ENCODE data around the gene GASK1A. TPM values are rescaled to one million over a fixed set of nuclear protein-coding genes. Genes with fewer than 3 reads are reported as not detected.

Gene GASK1A
- total and polyA plus RNA-seq, 2 experiments from 2014 or later = 2.6 to 11.1 TPM

DNA sequence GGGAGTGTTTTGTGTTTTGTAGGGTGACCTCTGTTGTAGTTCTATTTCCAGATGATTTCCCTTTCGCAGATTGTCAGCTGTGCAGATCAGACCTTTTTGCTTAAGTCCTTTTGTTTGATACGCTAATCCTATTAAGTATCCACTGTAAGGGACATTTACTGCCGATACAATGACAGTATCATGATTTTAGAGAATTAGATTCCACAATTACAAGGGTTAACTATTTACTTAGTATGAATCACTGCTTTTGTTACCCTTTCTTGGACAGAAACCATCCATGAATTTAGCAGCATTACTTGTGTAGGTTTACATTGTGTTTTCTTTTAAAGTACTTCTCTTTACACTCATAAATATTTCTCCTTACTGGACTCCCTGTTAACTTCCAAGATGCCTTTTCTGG is 41.8 kb upstream of the GASK1A start:
- no peaks in the 10 kb centered on the region for H3K9me3 Mint-ChIP-seq
- no peak overlapping the region for H3K27ac ChIP-seq (ENCODE audit: low read depth)
- no peaks in the 10 kb centered on the region for H3F3A ChIP-seq (replicated peaks; ENCODE audit: low read depth)
- H3K36me3 ChIP-seq (ENCODE audit: insufficient read depth) = no peaks in the 10 kb centered on the region
- H3K79me2 ChIP-seq (replicated peaks; ENCODE audit: insufficient read depth) = no peaks in the 10 kb centered on the region
- H3K4me3 ChIP-seq = no peak overlapping the region
- H3K27me3 Mint-ChIP-seq (ENCODE audit: insufficient read depth, low read depth, poor library complexity) = peaks cover 3% of the 10 kb centered on the region
- H3K4me1 ChIP-seq (ENCODE audit: insufficient read depth) = no peaks in the 10 kb centered on the region
- no peaks in the 10 kb centered on the region for H3K27me3 ChIP-seq (ENCODE audit: insufficient read depth)
- no peak for ATAC-seq
- H2AFZ ChIP-seq = no peak overlapping the region
- no peak for DNase-seq (ENCODE audit: low spot score)
- no peaks in the 10 kb centered on the region for H4K20me1 ChIP-seq (replicated peaks; ENCODE audit: insufficient read depth)
- no peaks in the 10 kb centered on the region for H3K36me3 Mint-ChIP-seq (ENCODE audit: low read depth)
- no peak for TF ChIP-seq ZNF331 (CRISPR knock-in tag; IDR thresholded peaks at IDR 0.05; ENCODE audit: low read depth)
- H3K4me3 Mint-ChIP-seq = no peak overlapping the region
- H3K9me2 ChIP-seq (ENCODE audit: insufficient read depth) = no peaks in the 10 kb centered on the region
- no peak overlapping the region for H3K4me2 ChIP-seq
- no peaks in the 10 kb centered on the region; the same call in 2 of the 3 replicates for H3K4me1 Mint-ChIP-seq
- H3K27ac Mint-ChIP-seq = no peak overlapping the region

DNA sequence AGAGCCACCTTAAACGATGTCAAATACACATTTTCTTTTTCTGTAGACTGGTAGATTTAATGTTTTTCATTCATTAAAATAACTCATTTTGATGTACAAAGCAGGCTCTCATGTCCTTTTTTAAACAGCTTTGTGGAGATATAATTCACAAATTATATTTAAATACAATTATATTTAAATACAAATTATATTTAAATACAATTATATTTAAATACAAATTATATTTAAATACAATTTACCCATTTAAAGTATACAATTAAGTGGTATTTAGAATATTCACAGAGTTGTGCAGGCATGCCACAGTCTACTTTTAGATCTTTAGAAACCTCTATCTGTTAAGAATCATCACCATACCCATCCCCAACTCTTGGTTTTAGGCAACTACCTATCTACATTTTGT is 36.4 kb upstream of the GASK1A start:
- DNase-seq (ENCODE audit: low spot score) (no peak), ATAC-seq (no peak)
- H3K36me3 Mint-ChIP-seq (ENCODE audit: low read depth) = no peaks in the 10 kb centered on the region
- no peaks in the 10 kb centered on the region for H3K9me2 ChIP-seq (ENCODE audit: insufficient read depth)
- H3K36me3 ChIP-seq (ENCODE audit: insufficient read depth) = no peaks in the 10 kb centered on the region
- no peaks in the 10 kb centered on the region for H3K27me3 Mint-ChIP-seq (ENCODE audit: insufficient read depth, low read depth, poor library complexity)
- no peaks in the 10 kb centered on the region for H3K27me3 ChIP-seq (ENCODE audit: insufficient read depth)
- H2AFZ ChIP-seq = no peak overlapping the region
- no peak overlapping the region for H3K4me3 Mint-ChIP-seq
- H4K20me1 ChIP-seq (replicated peaks; ENCODE audit: insufficient read depth) = no peaks in the 10 kb centered on the region
- no peak overlapping the region for H3K4me2 ChIP-seq
- no peak overlapping the region for H3K27ac ChIP-seq (ENCODE audit: low read depth)
- TF ChIP-seq JUNB (IDR thresholded peaks at IDR 0.05; ENCODE audit: unreplicated experiment) (no peak), NANOG (IDR thresholded peaks at IDR 0.05; ENCODE audit: borderline replicate concordance) (no peak), EZH2phosphoT487 (IDR thresholded peaks at IDR 0.05; ENCODE audit: unreplicated experiment) (no peak), EZH2 (IDR thresholded peaks at IDR 0.05; ENCODE audit: low read depth, unreplicated experiment) (no peak)
- TF ChIP-seq, protein P1, sequence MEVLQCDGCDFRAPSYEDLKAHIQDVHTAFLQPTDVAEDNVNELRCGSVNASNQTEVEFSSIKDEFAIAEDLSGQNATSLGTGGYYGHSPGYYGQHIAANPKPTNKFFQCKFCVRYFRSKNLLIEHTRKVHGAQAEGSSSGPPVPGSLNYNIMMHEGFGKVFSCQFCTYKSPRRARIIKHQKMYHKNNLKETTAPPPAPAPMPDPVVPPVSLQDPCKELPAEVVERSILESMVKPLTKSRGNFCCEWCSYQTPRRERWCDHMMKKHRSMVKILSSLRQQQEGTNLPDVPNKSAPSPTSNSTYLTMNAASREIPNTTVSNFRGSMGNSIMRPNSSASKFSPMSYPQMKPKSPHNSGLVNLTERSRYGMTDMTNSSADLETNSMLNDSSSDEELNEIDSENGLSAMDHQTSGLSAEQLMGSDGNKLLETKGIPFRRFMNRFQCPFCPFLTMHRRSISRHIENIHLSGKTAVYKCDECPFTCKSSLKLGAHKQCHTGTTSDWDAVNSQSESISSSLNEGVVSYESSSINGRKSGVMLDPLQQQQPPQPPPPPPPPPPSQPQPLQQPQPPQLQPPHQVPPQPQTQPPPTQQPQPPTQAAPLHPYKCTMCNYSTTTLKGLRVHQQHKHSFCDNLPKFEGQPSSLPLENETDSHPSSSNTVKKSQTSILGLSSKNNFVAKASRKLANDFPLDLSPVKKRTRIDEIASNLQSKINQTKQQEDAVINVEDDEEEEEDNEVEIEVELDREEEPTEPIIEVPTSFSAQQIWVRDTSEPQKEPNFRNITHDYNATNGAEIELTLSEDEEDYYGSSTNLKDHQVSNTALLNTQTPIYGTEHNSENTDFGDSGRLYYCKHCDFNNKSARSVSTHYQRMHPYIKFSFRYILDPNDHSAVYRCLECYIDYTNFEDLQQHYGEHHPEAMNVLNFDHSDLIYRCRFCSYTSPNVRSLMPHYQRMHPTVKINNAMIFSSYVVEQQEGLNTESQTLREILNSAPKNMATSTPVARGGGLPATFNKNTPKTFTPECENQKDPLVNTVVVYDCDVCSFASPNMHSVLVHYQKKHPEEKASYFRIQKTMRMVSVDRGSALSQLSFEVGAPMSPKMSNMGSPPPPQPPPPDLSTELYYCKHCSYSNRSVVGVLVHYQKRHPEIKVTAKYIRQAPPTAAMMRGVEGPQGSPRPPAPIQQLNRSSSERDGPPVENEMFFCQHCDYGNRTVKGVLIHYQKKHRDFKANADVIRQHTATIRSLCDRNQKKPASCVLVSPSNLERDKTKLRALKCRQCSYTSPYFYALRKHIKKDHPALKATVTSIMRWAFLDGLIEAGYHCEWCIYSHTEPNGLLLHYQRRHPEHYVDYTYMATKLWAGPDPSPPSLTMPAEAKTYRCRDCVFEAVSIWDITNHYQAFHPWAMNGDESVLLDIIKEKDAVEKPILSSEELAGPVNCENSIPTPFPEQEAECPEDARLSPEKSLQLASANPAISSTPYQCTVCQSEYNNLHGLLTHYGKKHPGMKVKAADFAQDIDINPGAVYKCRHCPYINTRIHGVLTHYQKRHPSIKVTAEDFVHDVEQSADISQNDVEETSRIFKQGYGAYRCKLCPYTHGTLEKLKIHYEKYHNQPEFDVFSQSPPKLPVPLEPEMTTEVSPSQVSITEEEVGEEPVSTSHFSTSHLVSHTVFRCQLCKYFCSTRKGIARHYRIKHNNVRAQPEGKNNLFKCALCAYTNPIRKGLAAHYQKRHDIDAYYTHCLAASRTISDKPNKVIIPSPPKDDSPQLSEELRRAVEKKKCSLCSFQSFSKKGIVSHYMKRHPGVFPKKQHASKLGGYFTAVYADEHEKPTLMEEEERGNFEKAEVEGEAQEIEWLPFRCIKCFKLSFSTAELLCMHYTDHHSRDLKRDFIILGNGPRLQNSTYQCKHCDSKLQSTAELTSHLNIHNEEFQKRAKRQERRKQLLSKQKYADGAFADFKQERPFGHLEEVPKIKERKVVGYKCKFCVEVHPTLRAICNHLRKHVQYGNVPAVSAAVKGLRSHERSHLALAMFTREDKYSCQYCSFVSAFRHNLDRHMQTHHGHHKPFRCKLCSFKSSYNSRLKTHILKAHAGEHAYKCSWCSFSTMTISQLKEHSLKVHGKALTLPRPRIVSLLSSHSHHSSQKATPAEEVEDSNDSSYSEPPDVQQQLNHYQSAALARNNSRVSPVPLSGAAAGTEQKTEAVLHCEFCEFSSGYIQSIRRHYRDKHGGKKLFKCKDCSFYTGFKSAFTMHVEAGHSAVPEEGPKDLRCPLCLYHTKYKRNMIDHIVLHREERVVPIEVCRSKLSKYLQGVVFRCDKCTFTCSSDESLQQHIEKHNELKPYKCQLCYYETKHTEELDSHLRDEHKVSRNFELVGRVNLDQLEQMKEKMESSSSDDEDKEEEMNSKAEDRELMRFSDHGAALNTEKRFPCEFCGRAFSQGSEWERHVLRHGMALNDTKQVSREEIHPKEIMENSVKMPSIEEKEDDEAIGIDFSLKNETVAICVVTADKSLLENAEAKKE (CRISPR knock-in tag; IDR thresholded peaks at IDR 0.05) = no peak
- H3K9me3 Mint-ChIP-seq = no peaks in the 10 kb centered on the region
- H3K4me3 ChIP-seq = no peak overlapping the region
- no peaks in the 10 kb centered on the region for H3K4me1 ChIP-seq (ENCODE audit: insufficient read depth)
- H3K79me2 ChIP-seq (replicated peaks; ENCODE audit: insufficient read depth) = no peaks in the 10 kb centered on the region
- no peak overlapping the region for H3K27ac Mint-ChIP-seq
- no peaks in the 10 kb centered on the region for H3K4me1 Mint-ChIP-seq
- no peaks in the 10 kb centered on the region for H3F3A ChIP-seq (replicated peaks; ENCODE audit: low read depth)

All from GM23338 (cell line).